ENCODE measurements around the gene CRELD1. TPM values are rescaled to one million over a fixed set of nuclear protein-coding genes. Genes with fewer than 3 reads are reported as not detected.

CRELD1 gene
- total RNA-seq, 6 experiments from 2014 or later: 11.3 to 22.6 (median 12.4) TPM

- Mint-ChIP-seq H3K4me1 (ENCODE audit: low read depth) (peaks cover 12% of the 10 kb centered on the region), H3K9me3 (no peaks in the 10 kb centered on the region), H3K27ac (peak overlapping the region; percentile 1; the same call in 1 of the 2 replicates), H3K27me3 (ENCODE audit: insufficient read depth) (no peaks in the 10 kb centered on the region), H3K4me3 (no peak overlapping the region), H3K36me3 (ENCODE audit: low read depth) (peaks cover 14% of the 10 kb centered on the region; the same call in 1 of the 2 replicates)
- DNase-seq: no peak
- no peak for TF ChIP-seq CTCF (IDR thresholded peaks at IDR 0.05)
Observed at GRCh38 chr3:9994086-9994844, 60.6 kb downstream of the CRELD1 start.

Other genes with a start within 250 kb of the CRELD1 start
- gene CPNE9, start 230.0 kb upstream of the CRELD1 start, total RNA-seq (2021; fragmentation: NEBNext Ultra II Directional; extraction: Animal tissue kit (Norgen Biotek cat#: 25700)): not detected
- gene BRPF1, start 202.1 kb upstream of the CRELD1 start, total RNA-seq (2021; fragmentation: NEBNext Ultra II Directional; extraction: Animal tissue kit (Norgen Biotek cat#: 25700)): 10 to 100 TPM; 14.4 to 18.4 (median 17.1) TPM
- 10 to 100 TPM; 17.7 to 26.2 (median 23.7) TPM for gene OGG1, start 183.9 kb upstream of the CRELD1 start, total RNA-seq (2021; fragmentation: NEBNext Ultra II Directional; extraction: Animal tissue kit (Norgen Biotek cat#: 25700))
- gene CAMK1, start 163.9 kb upstream of the CRELD1 start, total RNA-seq (2021; fragmentation: NEBNext Ultra II Directional; extraction: Animal tissue kit (Norgen Biotek cat#: 25700)): 10 to 100 TPM; 22.1 to 33.0 (median 28.8) TPM
- 10 to 100 TPM; 69.2 to 84.9 (median 77.0) TPM for gene TADA3, start 141.4 kb upstream of the CRELD1 start, total RNA-seq (2021; fragmentation: NEBNext Ultra II Directional; extraction: Animal tissue kit (Norgen Biotek cat#: 25700))
- gene ARPC4, start 140.8 kb upstream of the CRELD1 start, total RNA-seq (2021; fragmentation: NEBNext Ultra II Directional; extraction: Animal tissue kit (Norgen Biotek cat#: 25700)): 100 to 1,000 TPM; 252 to 303 (median 266) TPM
- 10 to 100 TPM; 14.1 to 20.5 (median 16.0) TPM for gene TTLL3, start 123.6 kb upstream of the CRELD1 start, total RNA-seq (2021; fragmentation: NEBNext Ultra II Directional; extraction: Animal tissue kit (Norgen Biotek cat#: 25700))
- gene RPUSD3, start 89.8 kb upstream of the CRELD1 start, total RNA-seq (2021; fragmentation: NEBNext Ultra II Directional; extraction: Animal tissue kit (Norgen Biotek cat#: 25700)): 10 to 100 TPM; 35.4 to 42.3 (median 38.2) TPM
- not detected for gene CIDEC, start 53.6 kb upstream of the CRELD1 start, total RNA-seq (2021; fragmentation: NEBNext Ultra II Directional; extraction: Animal tissue kit (Norgen Biotek cat#: 25700))
- 10 to 100 TPM; 23.9 to 28.7 (median 26.5) TPM for gene JAGN1, start 43.2 kb upstream of the CRELD1 start, total RNA-seq (2021; fragmentation: NEBNext Ultra II Directional; extraction: Animal tissue kit (Norgen Biotek cat#: 25700))
- under 1 TPM; 0.51 to 0.80 (median 0.65) TPM for gene IL17RE, start 31.0 kb upstream of the CRELD1 start, total RNA-seq (2021; fragmentation: NEBNext Ultra II Directional; extraction: Animal tissue kit (Norgen Biotek cat#: 25700))
- gene IL17RC, start 16.7 kb upstream of the CRELD1 start, total RNA-seq (2021; fragmentation: NEBNext Ultra II Directional; extraction: Animal tissue kit (Norgen Biotek cat#: 25700)): 10 to 100 TPM; 26.3 to 33.6 (median 29.6) TPM
- 1 to 10 TPM; 4.3 to 9.2 (median 7.7) TPM for gene PRRT3, start 18.6 kb downstream of the CRELD1 start, total RNA-seq (2021; fragmentation: NEBNext Ultra II Directional; extraction: Animal tissue kit (Norgen Biotek cat#: 25700))
- 100 to 1,000 TPM in 2 of 6 experiments, 10 to 100 TPM in 4; 82.3 to 119 (median 96.5) TPM for gene EMC3, start 53.0 kb downstream of the CRELD1 start, total RNA-seq (2021; fragmentation: NEBNext Ultra II Directional; extraction: Animal tissue kit (Norgen Biotek cat#: 25700))
- 10 to 100 TPM in 5 of 6 experiments, 1 to 10 TPM in 1; 9.7 to 21.7 (median 17.5) TPM for gene FANCD2, start 92.6 kb downstream of the CRELD1 start, total RNA-seq (2021; fragmentation: NEBNext Ultra II Directional; extraction: Animal tissue kit (Norgen Biotek cat#: 25700))
- gene FANCD2OS, start 174.4 kb downstream of the CRELD1 start, total RNA-seq (2021; fragmentation: NEBNext Ultra II Directional; extraction: Animal tissue kit (Norgen Biotek cat#: 25700)): not detected
- 100 to 1,000 TPM; 161 to 176 (median 173) TPM for gene BRK1, start 181.8 kb downstream of the CRELD1 start, total RNA-seq (2021; fragmentation: NEBNext Ultra II Directional; extraction: Animal tissue kit (Norgen Biotek cat#: 25700))
- 10 to 100 TPM; 16.1 to 21.8 (median 19.5) TPM for gene VHL, start 207.9 kb downstream of the CRELD1 start, total RNA-seq (2021; fragmentation: NEBNext Ultra II Directional; extraction: Animal tissue kit (Norgen Biotek cat#: 25700))
- 1 to 10 TPM; 2.6 to 4.4 (median 3.5) TPM for gene IRAK2, start 231.1 kb downstream of the CRELD1 start, total RNA-seq (2021; fragmentation: NEBNext Ultra II Directional; extraction: Animal tissue kit (Norgen Biotek cat#: 25700))

All from HFFc6 (cell line).